BJ (cell line): ENCODE data around the gene MAP7D1. TPM values are rescaled to one million over a fixed set of nuclear protein-coding genes. Genes with fewer than 3 reads are reported as not detected.

Source experiments
- CTCF ChIA-PET: fragments of 350-600 bp; formaldehyde crosslinking; extraction: SDS; loops from one replicate; lab custom pipeline; 2021; ENCODE audit warnings: antibody characterized with exemption, inconsistent platforms; lab: Yijun Ruan, JAX
- POLR2A ChIA-PET: fragments of 300-600 bp; sonication (Branson Sonifier 250); formaldehyde crosslinking; extraction: SDS; loops from one replicate; lab custom pipeline; 2021; ENCODE audit warnings: antibody characterized with exemption; lab: Charles Lee
- DNase-seq: peaks from one replicate; pipeline ENCODE4 v3.0.0-alpha.2; 2011; ENCODE audit warnings: low read depth
- H3K27me3 ChIP-seq: 2 replicates; pipeline ENCODE4 v1.6.0; 2011; ENCODE audit warnings: low read length; ENCODE audit not compliant: control insufficient read depth, insufficient read depth
- H3K36me3 ChIP-seq: 2 replicates; pipeline ENCODE4 v1.5.1; 2011; ENCODE audit warnings: low read length; ENCODE audit not compliant: control insufficient read depth, insufficient read depth
- H3K4me3 ChIP-seq: 2 replicates; pipeline ENCODE4 v1.5.1; 2011; ENCODE audit warnings: low read depth, mild to moderate bottlenecking, control low read depth, low read length
- CTCF ChIP-seq: IDR thresholded peaks from 2 replicates; pipeline ENCODE4 v1.5.1; 2011; ENCODE audit warnings: low read depth, mild to moderate bottlenecking, control low read depth, inconsistent platforms, low read length, moderate library complexity; ENCODE audit not compliant: insufficient read depth
- polyA plus RNA-seq: library from polyadenylated mRNA; depleted of rRNA; stranded (reverse); fragments of >200 nt; gene quantifications from 2 replicates; pipeline ENCODE4 v1.2.3, GENCODE V29; 2011

The MAP7D1 gene
- polyA plus RNA-seq, 1 experiment: 33.7 TPM

- peak; percentile 63 for DNase-seq
- ChIA-PET CTCF (interaction anchor here (0.6 to 12.1 kb wide), 6 partner anchors 14 to 206 kb away, joined by 3 to 382 read pairs (median 62); partner anchors contain the start of genes ADPRS and TRAPPC3), POLR2A (no interaction called here)
- peaks cover 5% of the 10 kb centered on the region for H3K36me3 ChIP-seq
- no peaks in the 10 kb centered on the region for H3K27me3 ChIP-seq
- no peak for TF ChIP-seq CTCF
- H3K4me3 ChIP-seq: no peak overlapping the region
Measured at GRCh38 chr1:36136535-36136934, 19.4 kb upstream of the MAP7D1 start.

DNA sequence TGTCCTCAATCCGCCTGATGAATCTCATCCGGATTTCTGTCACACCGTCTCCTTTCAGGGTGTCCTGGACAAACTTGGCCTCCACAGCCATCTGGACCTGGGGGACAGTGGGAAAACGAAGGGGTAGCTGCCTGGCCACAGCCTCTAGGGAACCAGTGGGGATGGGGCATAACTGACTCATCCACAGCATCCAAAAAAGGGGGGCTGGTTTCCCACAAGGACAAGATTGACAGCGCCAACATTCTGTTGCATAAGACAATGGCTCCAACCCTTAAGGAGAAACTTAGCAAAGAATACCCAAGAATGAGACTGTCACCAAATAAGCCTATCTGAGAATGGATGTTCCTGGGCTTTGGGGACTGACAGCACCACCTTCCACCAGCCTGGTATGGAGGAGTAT lies 18.7 kb upstream of the MAP7D1 start:
- no peak overlapping the region for H3K4me3 ChIP-seq
- no peaks in the 10 kb centered on the region for H3K27me3 ChIP-seq
- ChIA-PET POLR2A (no interaction called here), CTCF (interaction anchor here (0.6 to 12.1 kb wide), 6 partner anchors 13 to 207 kb away, joined by 3 to 382 read pairs (median 62); partner anchors contain the start of genes ADPRS and TRAPPC3)
- DNase-seq: no peak
- TF ChIP-seq CTCF: no peak
- H3K36me3 ChIP-seq: peaks cover 5% of the 10 kb centered on the region

GRCh38 chr1:36137776-36138175 lies 18.2 kb upstream of the MAP7D1 start:
- Histone ChIP-seq H3K4me3 (no peak overlapping the region), H3K36me3 (peaks cover 5% of the 10 kb centered on the region), H3K27me3 (no peaks in the 10 kb centered on the region)
- TF ChIP-seq CTCF: no peak
- DNase-seq: no peak
- ChIA-PET POLR2A (no interaction called here), CTCF (interaction anchor here (5.4 to 12.1 kb wide), 3 partner anchors 12 to 52 kb away, joined by 53 to 382 read pairs (median 72); partner anchors contain the start of gene TRAPPC3)

GRCh38 chr1:36139521-36139920 lies 16.4 kb upstream of the MAP7D1 start:
- DNase-seq: no peak
- H3K36me3 ChIP-seq: peaks cover 5% of the 10 kb centered on the region
- no peaks in the 10 kb centered on the region for H3K27me3 ChIP-seq
- no peak for TF ChIP-seq CTCF
- POLR2A ChIA-PET: no interaction called here
- H3K4me3 ChIP-seq: no peak overlapping the region
- CTCF ChIA-PET: interaction anchor here (1.3 to 7.2 kb wide), 3 partner anchors 11 to 146 kb away, joined by 3 to 72 read pairs (median 3); partner anchors contain the start of gene TRAPPC3

DNA sequence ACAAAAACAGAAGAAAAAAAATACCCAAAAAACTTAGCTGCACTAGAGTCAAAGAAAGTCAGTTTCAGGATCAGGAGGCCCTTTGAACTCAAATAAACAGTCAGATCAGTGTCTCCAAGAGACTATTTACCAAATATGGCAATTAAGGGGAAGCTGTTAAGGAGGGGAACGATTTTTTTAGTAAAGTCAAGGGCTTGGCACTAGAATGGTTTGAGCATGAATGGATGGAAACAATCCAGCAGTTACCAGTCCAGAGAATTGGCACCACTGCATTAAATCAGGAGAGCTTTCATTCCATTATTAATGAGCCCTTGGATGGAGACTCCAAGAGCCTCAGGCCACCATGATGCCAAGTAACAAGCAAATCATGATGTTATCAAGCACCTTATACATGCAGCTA lies 13.8 kb upstream of the MAP7D1 start:
- Histone ChIP-seq H3K36me3 (peaks cover 5% of the 10 kb centered on the region), H3K27me3 (no peaks in the 10 kb centered on the region), H3K4me3 (no peak overlapping the region)
- no peak for DNase-seq
- ChIA-PET CTCF (no interaction called here), POLR2A (no interaction called here)
- no peak for TF ChIP-seq CTCF
